Glomerular endothelial cell (primary cell): ENCODE results near the gene RPL13A. TPM values are rescaled to one million over a fixed set of nuclear protein-coding genes. Genes with fewer than 3 reads are reported as not detected.

Experiments used
- DNase-seq: peaks from one replicate; pipeline ENCODE4 v3.0.0-alpha.2; 2011; ENCODE audit warnings: low read depth, low spot score; ENCODE audit errors: extremely low read depth
- total RNA-seq: library from RNA; depleted of rRNA; stranded (reverse); fragments of >200 nt; gene quantifications from 2 replicates; pipeline ENCODE4 v1.2.3, GENCODE V29; 2015

The RPL13A gene
- total RNA-seq, 1 donor from 2014 or later: 1,767 TPM

DNA sequence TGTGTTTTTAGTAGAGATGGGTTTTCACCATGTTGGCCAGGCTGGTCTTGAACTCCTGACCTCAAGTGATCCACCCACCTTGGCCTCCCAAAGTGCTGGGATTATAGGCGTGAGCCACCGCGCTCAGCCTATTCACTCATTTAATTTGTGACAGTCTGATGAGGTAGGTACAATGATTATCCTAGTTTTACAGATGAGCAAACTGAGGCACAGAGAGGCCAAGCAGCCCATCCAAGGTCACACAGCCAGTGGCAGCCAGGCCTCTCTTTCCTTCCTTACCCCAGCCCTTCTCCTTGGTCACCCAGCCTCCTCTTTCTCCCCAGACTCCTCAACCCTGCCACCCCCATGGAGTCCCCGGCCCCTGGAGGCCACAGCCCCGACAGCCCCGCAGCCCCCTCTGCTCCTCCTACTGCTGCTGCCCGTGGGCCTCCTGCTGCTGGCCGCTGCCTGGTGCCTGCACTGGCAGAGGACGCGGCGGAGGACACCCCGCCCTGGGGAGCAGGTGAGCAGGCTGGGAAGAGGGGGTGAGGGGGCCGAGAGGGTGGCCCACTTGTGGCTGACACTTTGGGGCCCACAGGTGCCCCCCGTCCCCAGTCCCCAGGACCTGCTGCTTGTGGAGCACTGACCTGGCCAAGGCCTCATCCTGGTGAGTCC lies 7.3 kb upstream of the RPL13A start:
- no peak for DNase-seq

DNA sequence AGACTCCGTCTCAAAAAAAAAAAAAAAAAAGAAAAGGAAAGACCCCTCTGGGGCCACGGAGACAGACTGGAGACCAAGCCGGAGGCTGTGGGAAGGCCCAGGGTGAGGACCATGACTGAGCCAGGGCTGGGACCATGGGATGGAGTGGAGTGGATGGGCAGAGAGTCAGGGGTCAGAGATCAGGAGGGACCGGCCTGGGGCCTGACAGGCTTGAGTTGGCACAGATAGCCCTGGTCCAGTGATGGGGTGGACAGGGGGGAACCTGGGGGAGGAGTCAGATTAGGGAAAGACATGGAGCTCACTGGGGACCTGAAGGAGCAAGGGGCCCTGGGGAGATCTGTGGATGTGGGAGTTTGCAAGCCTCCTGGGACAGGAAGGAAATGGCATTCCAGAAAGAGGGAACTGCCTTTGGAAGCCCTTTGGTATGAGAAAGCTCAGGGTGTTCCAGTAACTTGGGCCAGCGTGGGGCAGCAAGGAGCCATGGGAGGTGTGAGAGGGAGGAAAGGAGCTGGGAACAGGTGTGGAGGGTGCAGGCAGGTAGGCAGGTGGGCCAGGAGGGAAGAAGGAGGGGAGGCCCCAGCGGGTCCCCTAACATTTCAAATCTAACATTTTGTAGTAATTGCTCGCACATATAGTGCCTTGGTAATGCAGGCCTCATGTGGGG lies 6.3 kb upstream of the RPL13A start:
- no peak for DNase-seq

DNA sequence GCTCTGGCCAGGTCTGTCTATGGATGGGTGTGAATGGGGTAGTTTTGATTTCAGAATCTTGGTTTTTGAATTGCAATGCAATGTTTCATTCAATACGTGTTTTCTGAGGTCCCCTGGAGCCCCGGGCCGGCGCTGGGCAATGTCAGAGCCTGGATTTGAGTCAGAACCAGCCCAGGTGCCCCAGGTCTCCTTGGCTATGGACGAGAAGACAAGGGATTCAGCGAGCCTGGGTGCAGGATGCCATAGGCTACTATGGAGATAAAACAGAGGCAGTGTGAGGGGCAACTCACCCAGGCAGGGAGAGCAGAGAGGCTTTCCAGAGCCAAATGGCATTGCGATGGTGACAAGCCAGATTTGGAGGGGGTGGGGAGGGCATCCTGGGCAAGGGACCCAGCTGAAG lies 1.2 kb upstream of the RPL13A start:
- DNase-seq: no peak

DNA sequence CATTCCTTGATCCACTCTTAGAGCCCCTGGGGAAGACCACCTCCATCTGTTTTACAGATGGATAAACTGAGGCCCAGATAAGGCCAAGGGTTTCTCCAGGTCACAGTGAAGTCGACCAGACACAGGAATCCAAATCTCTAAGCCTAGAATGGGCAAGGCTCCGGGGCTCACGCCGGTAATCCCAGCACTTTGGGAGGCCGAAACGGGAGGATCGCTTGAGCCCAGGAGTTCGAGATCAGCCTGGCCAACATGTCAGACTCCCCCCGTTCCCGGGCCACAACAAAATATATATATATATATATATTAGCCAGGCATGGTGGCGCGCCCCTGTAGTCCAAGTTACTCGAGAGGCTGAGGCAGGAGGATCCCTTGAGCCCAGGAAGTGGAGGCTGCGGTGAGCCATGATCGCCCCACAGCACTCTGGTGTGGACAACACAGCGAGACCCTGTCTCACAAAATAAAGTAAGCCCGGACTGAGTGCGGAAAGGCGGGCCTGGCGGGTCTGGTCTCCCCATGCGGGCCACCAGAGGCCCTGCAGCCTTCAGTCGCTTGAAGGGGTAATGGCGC lies 615 bp upstream of the RPL13A start:
- DNase-seq: no peak

DNA sequence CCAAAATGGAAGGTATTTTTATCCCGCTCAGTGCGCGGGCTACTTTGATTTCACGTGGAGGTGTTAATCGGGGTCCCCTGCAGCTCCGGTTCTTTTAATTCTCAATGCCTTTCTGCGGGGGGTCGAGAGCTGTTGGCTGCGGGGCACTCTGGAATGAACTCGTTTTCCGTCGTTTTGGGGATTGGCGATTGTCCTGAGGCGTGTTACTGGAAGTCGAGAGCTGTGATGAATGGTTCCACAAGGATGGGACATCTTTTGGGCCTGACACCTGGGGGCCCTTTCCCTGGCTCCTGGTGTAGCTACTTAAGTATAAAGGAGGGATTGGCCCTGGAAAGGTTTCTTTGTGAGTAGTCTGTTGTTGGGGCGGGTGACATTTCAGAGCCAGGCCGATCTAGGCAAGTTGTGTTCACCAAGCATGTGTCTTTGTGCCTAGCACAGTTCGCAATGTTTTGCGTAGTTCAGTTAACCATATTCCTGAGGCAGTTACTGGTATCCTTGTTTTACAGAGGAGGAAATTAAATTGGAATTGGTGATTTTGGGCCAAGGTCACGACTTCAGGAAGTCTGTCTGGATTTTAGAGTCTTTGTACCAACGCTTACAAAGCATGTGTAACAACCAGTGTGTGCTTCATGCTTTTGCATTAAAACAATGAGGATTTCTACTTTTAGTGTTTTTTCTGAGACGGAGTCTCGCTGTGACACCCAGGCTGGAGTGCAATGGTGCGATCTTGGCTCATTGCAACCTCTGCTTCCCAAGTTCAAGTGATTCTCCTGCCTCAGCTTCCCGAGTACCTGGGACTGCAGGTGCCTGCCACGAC lies 846 bp downstream of the RPL13A start:
- DNase-seq: no peak

DNA sequence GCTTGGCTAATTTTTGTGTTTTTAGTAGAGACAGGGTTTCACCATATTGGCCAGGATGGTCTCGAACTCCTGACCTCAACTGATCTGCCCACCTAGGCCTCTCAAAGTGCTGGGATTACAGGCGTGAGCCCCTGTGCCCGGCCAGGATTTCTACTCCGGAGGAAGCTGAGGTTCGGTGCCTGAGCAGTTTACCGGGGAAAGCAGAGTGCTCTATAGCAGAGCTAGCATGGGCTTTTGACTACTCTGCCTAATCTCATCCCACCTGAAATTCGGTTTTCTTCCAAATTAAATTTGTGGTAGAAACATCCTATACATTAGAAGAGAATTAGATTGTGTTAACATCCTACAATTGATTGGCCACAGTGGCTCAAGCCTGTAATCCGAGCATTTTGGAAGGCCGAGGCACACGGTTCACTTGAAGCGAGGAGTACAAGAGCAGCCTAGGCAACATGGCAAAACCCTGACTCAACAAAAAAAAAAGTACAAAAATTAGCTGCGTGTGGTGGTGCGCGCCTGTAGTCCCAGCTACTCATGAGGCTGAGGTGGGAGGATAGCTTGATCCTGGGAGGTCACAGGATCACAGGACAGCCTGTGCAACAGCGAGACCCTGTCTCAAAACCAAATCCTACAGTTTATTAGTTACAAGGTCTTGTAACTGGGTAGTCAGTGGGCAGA lies 1.6 kb downstream of the RPL13A start:
- DNase-seq: no peak

DNA sequence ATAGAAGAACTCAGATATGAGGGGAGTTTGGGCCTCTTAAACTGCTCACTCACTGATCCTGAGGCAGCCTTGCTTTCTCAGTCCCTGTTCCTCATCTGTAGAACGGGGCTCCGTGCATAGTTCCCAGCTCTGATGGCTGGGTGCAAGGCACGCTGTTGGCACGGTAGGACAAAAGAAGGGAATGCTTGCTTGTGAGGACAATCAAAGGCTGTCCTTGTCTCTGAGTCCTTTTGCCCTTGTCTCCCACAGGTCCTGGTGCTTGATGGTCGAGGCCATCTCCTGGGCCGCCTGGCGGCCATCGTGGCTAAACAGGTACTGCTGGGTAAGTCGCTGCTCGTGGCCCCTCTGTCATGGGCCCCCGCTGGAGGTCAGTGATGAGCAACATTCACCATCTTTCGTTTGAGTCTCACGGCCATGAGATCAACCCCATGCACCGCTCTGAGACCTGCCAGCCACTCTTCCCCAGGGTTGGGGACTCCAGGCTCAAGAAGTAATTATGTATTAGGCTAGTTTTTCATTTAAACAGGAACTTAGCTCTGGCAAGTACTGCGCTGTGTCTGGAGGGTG lies 2.3 kb downstream of the RPL13A start:
- DNase-seq: no peak

DNA sequence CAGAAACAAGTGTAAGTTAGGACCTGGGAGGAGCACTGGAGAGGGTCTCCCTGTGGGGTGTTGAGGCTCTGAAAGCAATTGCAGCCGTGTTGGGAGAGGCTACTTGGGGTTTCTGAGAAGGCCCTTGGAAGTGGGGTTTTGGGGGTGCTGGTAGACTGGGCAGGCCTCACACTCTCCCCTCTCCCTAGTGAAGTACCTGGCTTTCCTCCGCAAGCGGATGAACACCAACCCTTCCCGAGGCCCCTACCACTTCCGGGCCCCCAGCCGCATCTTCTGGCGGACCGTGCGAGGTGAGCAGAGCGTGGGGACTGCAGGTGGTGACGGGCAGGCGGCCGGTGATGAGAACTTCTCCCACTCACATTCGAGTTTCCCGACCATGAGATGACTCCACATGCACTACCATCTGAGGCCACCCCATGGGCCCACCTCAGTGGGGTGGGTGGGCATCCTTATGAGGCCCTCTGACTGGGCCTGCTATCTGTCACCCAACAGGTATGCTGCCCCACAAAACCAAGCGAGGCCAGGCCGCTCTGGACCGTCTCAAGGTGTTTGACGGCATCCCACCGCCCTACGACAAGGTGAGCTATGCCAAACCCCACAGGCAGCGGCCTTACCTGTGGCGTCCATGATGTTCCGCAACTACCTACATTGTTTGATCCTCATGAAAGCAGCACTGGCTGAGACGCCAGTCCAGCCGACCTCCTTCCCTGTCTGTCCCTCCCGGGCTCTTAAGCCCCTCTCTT lies 3.0 kb downstream of the RPL13A start:
- DNase-seq: no peak

DNA sequence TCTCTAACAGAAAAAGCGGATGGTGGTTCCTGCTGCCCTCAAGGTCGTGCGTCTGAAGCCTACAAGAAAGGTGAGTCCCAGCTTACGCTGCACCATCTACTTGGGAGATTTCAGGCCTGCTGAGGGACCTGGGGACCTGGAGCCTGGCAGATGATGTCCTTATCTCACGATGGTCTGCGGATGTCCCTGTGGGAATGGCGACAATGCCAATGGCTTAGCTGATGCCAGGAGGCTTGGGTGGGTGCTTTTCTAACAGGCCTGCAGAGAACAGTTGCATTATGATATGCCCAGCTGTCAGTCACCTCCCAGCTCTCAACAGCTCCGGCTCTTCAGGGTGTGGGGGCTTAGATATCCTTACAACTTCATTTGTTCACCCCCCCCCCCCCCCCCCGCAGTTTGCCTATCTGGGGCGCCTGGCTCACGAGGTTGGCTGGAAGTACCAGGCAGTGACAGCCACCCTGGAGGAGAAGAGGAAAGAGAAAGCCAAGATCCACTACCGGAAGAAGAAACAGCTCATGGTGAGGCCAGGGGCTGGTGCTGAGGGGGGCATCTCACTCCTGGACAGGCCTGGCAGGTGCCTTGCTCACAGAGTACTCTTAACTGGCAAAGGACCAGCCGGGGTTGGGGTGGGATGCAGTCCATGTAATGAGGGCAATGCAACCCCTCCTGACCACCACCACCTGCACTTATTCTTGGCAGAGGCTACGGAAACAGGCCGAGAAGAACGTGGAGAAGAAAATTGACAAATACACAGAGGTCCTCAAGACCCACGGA lies 3.8 kb downstream of the RPL13A start:
- DNase-seq: no peak

DNA sequence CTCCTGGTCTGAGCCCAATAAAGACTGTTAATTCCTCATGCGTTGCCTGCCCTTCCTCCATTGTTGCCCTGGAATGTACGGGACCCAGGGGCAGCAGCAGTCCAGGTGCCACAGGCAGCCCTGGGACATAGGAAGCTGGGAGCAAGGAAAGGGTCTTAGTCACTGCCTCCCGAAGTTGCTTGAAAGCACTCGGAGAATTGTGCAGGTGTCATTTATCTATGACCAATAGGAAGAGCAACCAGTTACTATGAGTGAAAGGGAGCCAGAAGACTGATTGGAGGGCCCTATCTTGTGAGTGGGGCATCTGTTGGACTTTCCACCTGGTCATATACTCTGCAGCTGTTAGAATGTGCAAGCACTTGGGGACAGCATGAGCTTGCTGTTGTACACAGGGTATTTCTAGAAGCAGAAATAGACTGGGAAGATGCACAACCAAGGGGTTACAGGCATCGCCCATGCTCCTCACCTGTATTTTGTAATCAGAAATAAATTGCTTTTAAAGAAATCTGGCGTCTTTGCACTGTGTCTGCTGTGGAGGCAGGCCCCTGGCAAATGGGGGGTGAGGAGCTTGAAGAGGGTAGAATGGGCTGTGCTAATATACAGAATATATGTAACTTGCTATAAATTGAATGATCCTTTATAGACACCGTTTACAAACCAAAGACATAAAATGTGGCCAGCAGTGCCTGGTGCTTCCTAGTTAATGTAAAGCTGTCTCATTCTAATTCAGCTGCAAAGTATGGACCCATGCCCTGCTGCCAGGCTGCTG lies 4.6 kb downstream of the RPL13A start:
- DNase-seq: no peak

DNA sequence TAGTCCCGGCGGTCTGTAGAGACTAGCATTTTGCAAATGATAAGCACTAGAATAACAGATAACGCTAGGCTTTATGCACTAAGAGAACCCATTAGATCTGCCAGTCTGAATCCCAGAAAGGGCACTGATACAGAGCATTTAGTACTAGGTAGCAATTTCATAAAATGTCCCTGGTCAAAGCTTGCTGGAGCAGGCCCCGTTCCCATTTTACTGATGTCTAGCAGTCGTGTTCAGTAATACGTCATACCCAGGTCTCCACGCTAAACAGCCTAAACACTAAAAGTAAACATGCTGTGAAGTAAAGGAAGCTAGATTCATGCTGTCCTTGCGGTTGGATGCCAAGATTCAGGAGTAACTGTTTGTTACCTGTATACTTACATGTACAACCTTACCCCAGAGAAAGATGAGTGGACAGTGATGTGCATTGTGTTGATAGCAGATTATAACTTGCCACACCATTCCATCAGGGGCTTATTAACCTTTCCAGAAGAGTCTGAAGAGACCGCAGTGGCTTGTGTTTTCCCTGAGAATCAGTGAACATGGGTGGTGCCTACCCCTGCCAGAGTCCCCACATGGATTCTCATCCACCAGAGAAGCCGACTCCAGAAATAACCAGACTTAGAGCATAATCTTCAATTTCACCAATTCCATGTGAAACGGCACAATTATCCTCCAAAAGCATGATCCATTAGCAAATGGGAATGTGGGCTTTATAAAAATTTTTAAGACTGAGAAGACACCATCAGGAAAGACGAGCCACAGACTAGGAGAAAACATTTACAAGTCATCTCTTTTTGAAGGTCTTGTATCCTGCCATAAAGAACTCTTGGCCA lies 5.4 kb downstream of the RPL13A start:
- DNase-seq: no peak

DNA sequence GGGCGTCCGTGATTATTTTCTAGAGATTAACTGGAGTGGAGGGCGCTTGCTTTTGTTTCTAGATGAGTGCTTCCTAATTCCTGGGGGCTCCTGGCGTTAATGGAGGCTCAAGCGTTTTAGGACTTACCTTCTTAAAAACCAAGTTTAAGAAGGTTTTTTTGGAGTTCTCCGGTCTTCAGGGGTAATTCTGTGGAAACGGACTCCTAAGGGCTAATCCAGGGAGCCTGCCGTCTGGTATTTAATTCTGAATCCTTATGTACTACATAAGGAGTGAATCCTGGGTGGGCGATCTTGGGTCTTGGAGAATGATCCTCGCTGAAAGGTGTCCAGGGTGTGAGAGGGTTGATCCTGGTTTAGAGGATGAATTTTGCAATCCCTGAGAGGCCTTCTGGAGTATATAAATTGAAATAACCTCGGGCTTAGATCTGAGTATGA lies 9.2 kb downstream of the RPL13A start:
- no peak for DNase-seq

DNA sequence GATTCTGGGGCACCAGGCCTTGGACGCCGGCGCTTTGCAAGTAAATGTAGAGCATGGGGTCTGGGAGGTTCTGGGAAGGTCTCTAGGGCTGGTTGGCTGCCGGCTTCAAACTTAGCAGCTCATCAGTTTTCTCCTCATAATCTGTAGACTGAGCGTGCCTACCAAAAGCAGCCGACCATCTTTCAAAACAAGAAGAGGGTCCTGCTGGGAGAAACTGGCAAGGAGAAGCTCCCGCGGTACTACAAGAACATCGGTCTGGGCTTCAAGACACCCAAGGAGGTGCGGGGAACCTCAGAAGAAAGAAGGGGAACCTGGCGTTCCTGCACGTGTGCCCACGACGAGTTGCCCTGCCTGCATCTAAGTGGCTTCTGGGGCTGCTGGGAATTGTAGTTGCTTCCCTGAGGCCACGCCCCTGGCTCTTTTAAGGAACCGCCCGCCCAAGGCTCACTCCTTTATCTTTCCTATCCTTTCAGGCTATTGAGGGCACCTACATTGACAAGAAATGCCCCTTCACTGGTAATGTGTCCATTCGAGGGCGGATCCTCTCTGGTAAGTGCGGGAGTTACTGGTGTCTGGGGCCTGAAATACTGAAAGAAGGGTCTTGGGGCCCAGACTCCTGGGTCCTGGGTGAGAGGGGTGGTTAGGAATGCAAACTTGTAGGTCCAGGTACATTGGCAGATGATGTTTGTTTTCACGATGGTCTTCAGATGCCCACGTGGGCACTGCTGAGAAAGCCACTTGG lies 9.8 kb downstream of the RPL13A start:
- no peak for DNase-seq

DNA sequence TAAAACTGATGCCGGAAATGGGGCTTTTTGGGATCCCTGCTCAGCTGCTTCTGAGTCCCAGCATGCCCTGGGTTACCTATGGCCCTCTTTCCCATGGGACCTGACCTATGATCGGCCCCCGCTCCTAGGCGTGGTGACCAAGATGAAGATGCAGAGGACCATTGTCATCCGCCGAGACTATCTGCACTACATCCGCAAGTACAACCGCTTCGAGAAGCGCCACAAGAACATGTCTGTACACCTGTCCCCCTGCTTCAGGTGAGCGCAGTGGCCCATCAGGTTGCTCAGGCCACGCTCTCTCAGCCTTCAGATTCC lies 10.3 kb downstream of the RPL13A start:
- no peak for DNase-seq

DNA sequence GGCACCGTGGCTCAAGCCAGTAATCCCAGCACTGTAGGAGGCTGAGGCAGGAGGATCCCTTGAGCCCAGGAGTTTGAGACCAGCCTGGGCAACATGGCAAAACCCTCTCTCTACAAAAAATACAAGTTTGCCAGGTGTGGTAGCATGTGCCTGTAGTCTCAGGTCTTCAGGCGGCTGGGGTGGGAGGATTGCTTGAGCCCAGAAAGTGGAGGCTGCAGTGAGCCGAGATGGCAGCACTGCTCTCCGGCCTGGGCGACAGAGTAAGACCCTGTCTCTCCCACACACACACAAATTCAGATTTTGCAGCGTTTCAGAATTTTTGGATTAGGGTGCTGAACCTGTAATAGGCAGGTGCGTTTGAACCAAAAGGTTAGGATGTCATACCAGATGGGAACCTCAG lies 11.1 kb downstream of the RPL13A start:
- DNase-seq: no peak

DNA sequence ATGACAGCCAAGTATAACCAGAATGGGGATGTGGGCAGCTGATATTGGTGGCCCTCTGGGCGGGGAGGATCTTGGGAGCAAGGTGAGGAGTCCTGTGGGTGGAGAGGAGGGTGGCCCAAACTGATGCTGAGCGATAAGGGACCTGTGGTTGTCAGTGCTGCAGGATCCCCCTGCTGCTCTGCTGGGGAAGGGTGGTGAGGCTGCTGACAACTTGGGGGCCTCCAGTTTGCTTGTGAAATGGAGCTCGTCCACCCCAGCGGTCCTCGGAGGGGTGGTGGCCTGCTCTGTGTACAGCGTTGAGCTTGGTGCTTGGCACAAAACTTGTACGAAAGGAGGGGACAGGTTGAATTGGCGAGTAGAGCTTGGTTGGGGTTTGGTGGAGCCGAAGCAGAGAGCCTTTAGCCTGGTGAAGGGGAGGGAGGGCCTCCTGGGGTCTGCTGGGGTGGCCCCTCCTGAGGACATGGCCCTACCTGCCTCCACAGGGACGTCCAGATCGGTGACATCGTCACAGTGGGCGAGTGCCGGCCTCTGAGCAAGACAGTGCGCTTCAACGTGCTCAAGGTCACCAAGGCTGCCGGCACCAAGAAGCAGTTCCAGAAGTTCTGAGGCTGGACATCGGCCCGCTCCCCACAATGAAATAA lies 11.7 kb downstream of the RPL13A start:
- no peak for DNase-seq
